ENCODE measurements around the gene ZBED5.

Gene ZBED5

GRCh38 chr11:10878408-10879214 lies 20.8 kb upstream of the ZBED5 start:
- no peak for DNase-seq

GRCh38 chr11:10876158-10876557 lies 18.3 kb upstream of the ZBED5 start:
- DNase-seq, result no peak

GRCh38 chr11:10875430-10876021 lies 17.7 kb upstream of the ZBED5 start:
- no peak for DNase-seq

- no peak for DNase-seq
Measured at GRCh38 chr11:10872097-10872496, 14.2 kb upstream of the ZBED5 start.

- no peak for DNase-seq
Measured at GRCh38 chr11:10868352-10868751, 10.5 kb upstream of the ZBED5 start.

GRCh38 chr11:10866893-10867331 lies 9.1 kb upstream of the ZBED5 start:
- no peak for DNase-seq

- DNase-seq, result no peak
Measured at GRCh38 chr11:10865837-10866270, 8.0 kb upstream of the ZBED5 start.

GRCh38 chr11:10864688-10865087 lies 6.8 kb upstream of the ZBED5 start:
- no peak for DNase-seq

GRCh38 chr11:10862446-10862845 lies 4.6 kb upstream of the ZBED5 start:
- DNase-seq, result no peak

GRCh38 chr11:10861799-10862198 lies 3.9 kb upstream of the ZBED5 start:
- no peak for DNase-seq

- no peak for DNase-seq
Measured at GRCh38 chr11:10861047-10861446, 3.2 kb upstream of the ZBED5 start.

- DNase-seq, result no peak
Measured at GRCh38 chr11:10858439-10859325, 829 bp upstream of the ZBED5 start.

GRCh38 chr11:10857459-10857708 lies 469 bp downstream of the ZBED5 start:
- DNase-seq, result no peak

GRCh38 chr11:10856689-10857458 lies 979 bp downstream of the ZBED5 start:
- no peak for DNase-seq

GRCh38 chr11:10855295-10855694 lies 2.6 kb downstream of the ZBED5 start:
- DNase-seq, result no peak

GRCh38 chr11:10847960-10848860 lies 9.6 kb downstream of the ZBED5 start:
- no peak for DNase-seq

- DNase-seq, result no peak
Measured at GRCh38 chr11:10846660-10847059, 11.2 kb downstream of the ZBED5 start.

GRCh38 chr11:10845589-10845988 lies 12.3 kb downstream of the ZBED5 start:
- no peak for DNase-seq

GRCh38 chr11:10844796-10845195 lies 13.1 kb downstream of the ZBED5 start:
- no peak for DNase-seq

- DNase-seq, result no peak
Measured at GRCh38 chr11:10844356-10844755, 13.5 kb downstream of the ZBED5 start.

GRCh38 chr11:10838881-10839280 lies 19.0 kb downstream of the ZBED5 start:
- no peak for DNase-seq

GRCh38 chr11:10838083-10838482 lies 19.8 kb downstream of the ZBED5 start:
- DNase-seq, result no peak
